HFFc6 (cell line): Measurements from ENCODE around the gene NOSTRIN. TPM values are rescaled to one million over a fixed set of nuclear protein-coding genes. Genes with fewer than 3 reads are reported as not detected.
A peak's percentile ranks its signal among the peaks of the same experiment; 100 is the strongest.

Experiments
- DNase-seq: peaks from one replicate; pipeline ENCODE4 v3.0.0-alpha.2; 2018
- H3K27ac Mint-ChIP-seq: 2 replicates; pipeline ENCODE4 v1.8.0; 2020; ENCODE audit warnings: mild to moderate bottlenecking, mixed read lengths
- H3K27me3 Mint-ChIP-seq: 2 replicates; pipeline ENCODE4 v1.8.0; 2021; ENCODE audit warnings: mild to moderate bottlenecking, moderate library complexity, mixed read lengths; ENCODE audit not compliant: insufficient read depth
- H3K36me3 Mint-ChIP-seq: 2 replicates; pipeline ENCODE4 v1.8.0; 2021; ENCODE audit warnings: low read depth, mixed read lengths
- H3K4me1 Mint-ChIP-seq: 2 replicates; pipeline ENCODE4 v1.8.0; 2020; ENCODE audit warnings: low read depth, mixed read lengths
- H3K4me3 Mint-ChIP-seq: 2 replicates; pipeline ENCODE4 v1.8.0; 2020; ENCODE audit warnings: mild to moderate bottlenecking, moderate library complexity, mixed read lengths
- H3K9me3 Mint-ChIP-seq: 2 replicates; pipeline ENCODE4 v1.8.0; 2020; ENCODE audit warnings: mild to moderate bottlenecking, mixed read lengths
- CTCF ChIP-seq: fragments of 200-600 bp; sonication (generic); IDR thresholded peaks from 2 replicates; pipeline ENCODE4 v1.5.0; 2021; ENCODE audit warnings: antibody characterized with exemption, mild to moderate bottlenecking
- total RNA-seq, 6 experiments: library from RNA; stranded (reverse); fragmentation: NEBNext Ultra II Directional; extraction: Animal tissue kit (Norgen Biotek cat#: 25700); gene quantifications; 2 replicates in 1 of 6; 3 replicates in 5 of 6; pipeline ENCODE4 v1.2.3, GENCODE V29; 2021

The NOSTRIN gene
- total RNA-seq, 6 experiments from 2014 or later = not detected

GRCh38 chr2:168805615-168806014 lies 3.2 kb downstream of the NOSTRIN start:
- H3K36me3 Mint-ChIP-seq = no peaks in the 10 kb centered on the region
- H3K9me3 Mint-ChIP-seq = no peaks in the 10 kb centered on the region
- H3K27me3 Mint-ChIP-seq = peaks cover 8% of the 10 kb centered on the region
- H3K4me1 Mint-ChIP-seq = no peaks in the 10 kb centered on the region
- no peak overlapping the region for H3K4me3 Mint-ChIP-seq
- no peak for DNase-seq
- H3K27ac Mint-ChIP-seq = no peak overlapping the region
- TF ChIP-seq CTCF = no peak

DNA sequence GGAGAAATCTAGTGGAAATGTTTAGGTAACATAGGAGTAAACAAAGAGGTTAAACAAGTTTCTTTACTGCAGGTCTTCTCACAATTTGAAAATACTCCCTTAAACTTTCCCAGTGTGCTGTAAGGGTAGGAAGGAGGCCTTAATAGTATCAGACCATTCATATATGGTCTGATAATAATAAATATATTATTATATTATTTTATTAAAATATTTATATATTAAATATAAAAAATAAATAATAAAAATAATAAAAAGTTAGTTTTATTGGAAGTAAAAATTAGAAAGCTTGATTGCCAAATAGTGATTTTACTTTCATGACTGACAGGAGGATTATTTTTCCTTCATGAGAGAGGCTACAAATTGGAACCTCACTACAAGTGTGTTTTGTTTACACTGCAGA lies 7.1 kb downstream of the NOSTRIN start:
- Mint-ChIP-seq H3K4me1 (peaks cover 10% of the 10 kb centered on the region), H3K9me3 (no peaks in the 10 kb centered on the region), H3K36me3 (no peaks in the 10 kb centered on the region), H3K27ac (no peak overlapping the region), H3K4me3 (no peak overlapping the region), H3K27me3 (peaks cover 6% of the 10 kb centered on the region; the same call in 1 of the 2 replicates)
- no peak for DNase-seq
- TF ChIP-seq CTCF = no peak

DNA sequence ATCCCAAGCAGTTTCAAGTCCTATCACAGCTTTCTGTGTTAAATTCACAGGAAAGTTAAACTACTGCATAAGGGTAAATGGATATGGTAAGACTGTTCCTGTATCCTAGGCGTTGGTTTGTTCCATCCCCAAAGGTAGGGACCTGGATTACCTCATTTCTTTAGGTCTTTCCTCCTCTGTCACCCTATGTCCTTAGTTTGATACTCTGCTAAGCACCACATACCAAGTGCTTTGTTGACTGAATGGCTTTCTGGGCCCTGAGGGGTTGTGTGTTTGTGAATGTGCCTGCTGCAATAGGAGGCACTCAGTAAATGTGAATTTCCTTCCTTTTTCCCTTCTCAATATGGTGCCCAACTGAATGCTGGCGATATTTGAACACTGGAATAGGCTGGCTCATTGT lies 7.8 kb downstream of the NOSTRIN start:
- Mint-ChIP-seq H3K36me3 (no peaks in the 10 kb centered on the region), H3K4me1 (peaks cover 10% of the 10 kb centered on the region), H3K27ac (no peak overlapping the region)

DNA sequence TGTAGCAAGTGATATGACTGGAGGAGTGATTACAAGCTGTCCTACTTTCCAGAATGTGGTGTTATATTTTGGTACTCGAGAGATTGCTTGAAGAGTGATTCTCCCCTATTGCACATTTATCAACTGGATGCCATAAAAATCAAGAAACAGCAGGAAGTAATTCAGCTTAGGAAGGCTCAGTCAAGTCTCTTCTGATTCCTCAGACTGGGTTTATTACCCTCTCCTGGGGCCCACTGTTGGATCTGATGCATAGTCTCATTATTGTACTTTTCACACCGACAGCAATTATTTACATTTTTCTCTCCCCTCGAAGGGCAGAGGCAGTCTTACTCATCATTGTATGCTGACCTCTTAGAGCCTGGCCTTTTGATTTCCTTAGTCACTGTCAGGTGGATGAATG lies 9.3 kb downstream of the NOSTRIN start:
- Mint-ChIP-seq H3K27me3 (peaks cover 3% of the 10 kb centered on the region; the same call in 1 of the 2 replicates), H3K27ac (no peak overlapping the region)
- no peak for TF ChIP-seq CTCF

More for the DNA sequence above, 7.8 kb downstream of the NOSTRIN start:
- DNase-seq = no peak
- Mint-ChIP-seq H3K9me3 (no peaks in the 10 kb centered on the region), H3K27me3 (peaks cover 6% of the 10 kb centered on the region; the same call in 1 of the 2 replicates), H3K4me3 (no peak overlapping the region)
- no peak for TF ChIP-seq CTCF

DNA sequence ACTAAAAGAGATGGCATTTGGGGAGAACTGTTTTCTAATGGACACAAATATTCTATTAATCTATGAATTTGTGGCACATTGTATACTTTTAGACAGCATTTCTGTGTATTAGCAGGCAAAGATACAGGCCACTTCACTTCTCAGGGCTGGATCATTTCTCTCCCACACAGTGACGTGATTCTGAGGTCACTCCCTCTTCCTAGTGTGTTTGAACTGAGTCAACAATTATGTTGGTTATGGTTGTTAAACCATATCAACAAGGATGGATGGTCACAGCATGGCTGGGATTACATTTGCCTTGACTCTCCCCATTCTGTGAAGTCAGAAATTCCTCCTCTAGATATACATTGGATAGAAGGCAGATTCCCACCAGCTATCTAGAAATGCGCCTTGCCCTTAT lies 11.6 kb downstream of the NOSTRIN start:
- peaks cover 34% of the 10 kb centered on the region for H3K4me1 Mint-ChIP-seq
- no peaks in the 10 kb centered on the region for H3K9me3 Mint-ChIP-seq
- TF ChIP-seq CTCF = no peak
- peak; percentile 43 for DNase-seq
- peaks cover 3% of the 10 kb centered on the region; the same call in 1 of the 2 replicates for H3K27me3 Mint-ChIP-seq
- no peak overlapping the region for H3K4me3 Mint-ChIP-seq
- no peaks in the 10 kb centered on the region for H3K36me3 Mint-ChIP-seq
- no peak overlapping the region for H3K27ac Mint-ChIP-seq

More for the DNA sequence above, 9.3 kb downstream of the NOSTRIN start:
- Mint-ChIP-seq H3K36me3 (no peaks in the 10 kb centered on the region), H3K9me3 (no peaks in the 10 kb centered on the region), H3K4me3 (no peak overlapping the region), H3K4me1 (peaks cover 23% of the 10 kb centered on the region)
- no peak for DNase-seq
